ENCODE measurements around the gene FANCC.

The FANCC gene

GRCh38 chr9:95317119-95317892, at the start of gene FANCC:
Gene FANCC (minus strand): TSS chr9:95317709. CDS start chr9:95249291, 68,418 bp downstream.
- Mint-ChIP-seq H3K27ac (peak within 1 kb of the TSS; percentile 86 to 99 (median 97)), H3K4me3 (peak within 1 kb of the TSS; percentile 90 to 96 (median 93))
- TF ChIP-seq CTCF (IDR thresholded peaks at IDR 0.05; ENCODE audit: unreplicated experiment in 3 of 3) = peak in 1 of 3 experiments; percentile 4

GRCh38 chr9:95366731-95367325, 49.3 kb upstream of the FANCC start:
- Mint-ChIP-seq H3K4me1 (peaks cover 32% of the 10 kb centered on the region), H3K27ac (no peak overlapping the region), H3K36me3 (ENCODE audit: low read depth) (no peaks in the 10 kb centered on the region), H3K9me3 (no peaks in the 10 kb centered on the region), H3K27me3 (ENCODE audit: low read depth) (peaks cover 32% of the 10 kb centered on the region), H3K4me3 (no peak overlapping the region)
- TF ChIP-seq CTCF (IDR thresholded peaks at IDR 0.05; ENCODE audit: unreplicated experiment in 3 of 3) = no peak

More at GRCh38 chr9:95317119-95317892, at the start of gene FANCC:
- Mint-ChIP-seq H3K36me3 (ENCODE audit: low read depth) (no peaks in the 10 kb centered on the region), H3K9me3 (peaks cover 3% of the 10 kb centered on the region), H3K4me1 (peaks cover 33% of the 10 kb centered on the region), H3K27me3 (ENCODE audit: low read depth) (no peaks in the 10 kb centered on the region)

- TF ChIP-seq CTCF (IDR thresholded peaks at IDR 0.05; ENCODE audit: unreplicated experiment in 3 of 3) = no peak
- H3K36me3 Mint-ChIP-seq (ENCODE audit: low read depth) = no peaks in the 10 kb centered on the region
- peaks cover 32% of the 10 kb centered on the region for H3K4me1 Mint-ChIP-seq
- no peaks in the 10 kb centered on the region for H3K9me3 Mint-ChIP-seq
- no peak overlapping the region for H3K4me3 Mint-ChIP-seq
- no peak overlapping the region for H3K27ac Mint-ChIP-seq
- H3K27me3 Mint-ChIP-seq (ENCODE audit: low read depth) = peaks cover 32% of the 10 kb centered on the region
Measured at GRCh38 chr9:95365766-95366165, 48.3 kb upstream of the FANCC start.

GRCh38 chr9:95363051-95363841, 45.7 kb upstream of the FANCC start:
- Mint-ChIP-seq H3K27me3 (ENCODE audit: low read depth) (peaks cover 22% of the 10 kb centered on the region), H3K4me3 (peak overlapping the region in 2 of 3 experiments; percentile 28 to 48), H3K9me3 (no peaks in the 10 kb centered on the region), H3K4me1 (peaks cover 32% of the 10 kb centered on the region), H3K27ac (peak overlapping the region; percentile 19 to 74 (median 28)), H3K36me3 (ENCODE audit: low read depth) (no peaks in the 10 kb centered on the region)
- no peak for TF ChIP-seq CTCF (IDR thresholded peaks at IDR 0.05; ENCODE audit: unreplicated experiment in 3 of 3)

GRCh38 chr9:95360866-95361265, 43.4 kb upstream of the FANCC start:
- TF ChIP-seq CTCF (IDR thresholded peaks at IDR 0.05; ENCODE audit: unreplicated experiment in 3 of 3) = no peak
- H3K4me3 Mint-ChIP-seq = no peak overlapping the region
- H3K9me3 Mint-ChIP-seq = no peaks in the 10 kb centered on the region
- H3K27me3 Mint-ChIP-seq (ENCODE audit: low read depth) = peaks cover 25% of the 10 kb centered on the region
- no peak overlapping the region for H3K27ac Mint-ChIP-seq
- peaks cover 23% of the 10 kb centered on the region for H3K4me1 Mint-ChIP-seq
- no peaks in the 10 kb centered on the region for H3K36me3 Mint-ChIP-seq (ENCODE audit: low read depth)

All from nephron (organoid).